OCI-LY7 (cell line): Measurements from ENCODE around the gene SPSB2. TPM values are rescaled to one million over a fixed set of nuclear protein-coding genes. Genes with fewer than 3 reads are reported as not detected.

Experiments
- BruUV-seq: library from RNA; stranded (reverse); fragments of 400-500 nt; replicated peaks from 2 replicates; lab custom pipeline; 2021; lab: Mats Ljungman, UMichigan
- CTCF ChIA-PET: fragments of 300-600 bp; sonication (Branson Sonifier 250); formaldehyde crosslinking; loops from one replicate; lab custom pipeline; 2022; ENCODE audit warnings: antibody characterized with exemption; ENCODE audit not compliant: unreplicated experiment; lab: Charles Lee
- POLR2A ChIA-PET: fragments of 300-600 bp; sonication (Branson Sonifier 250); formaldehyde crosslinking; loops from one replicate; lab custom pipeline; 2022; ENCODE audit warnings: antibody characterized with exemption; lab: Charles Lee
- DNase-seq: peaks from one replicate; pipeline ENCODE4 v3.0.0-alpha.2; 2015; ENCODE audit warnings: low spot score
- H2AFZ ChIP-seq: fragments of 200-600 bp; sonication (generic), shearing (Covaris generic); 2 replicates; pipeline ENCODE4 v1.6.1; 2014; ENCODE audit warnings: mild to moderate bottlenecking, antibody characterized with exemption, low read length, moderate library complexity
- H3K27ac ChIP-seq: fragments of 200-600 bp; sonication (generic); 2 replicates; pipeline ENCODE4 v1.5.1; 2014; ENCODE audit warnings: mixed run types, low read depth, mild to moderate bottlenecking, moderate library complexity, low read length, inconsistent platforms; ENCODE audit not compliant: poor library complexity, severe bottlenecking
- H3K36me3 ChIP-seq: fragments of 200-600 bp; sonication (generic); 2 replicates; pipeline ENCODE4 v1.6.1; 2014; ENCODE audit warnings: mild to moderate bottlenecking, antibody characterized with exemption, low read length, moderate library complexity, mixed read lengths; ENCODE audit not compliant: insufficient read depth
- H3K4me1 ChIP-seq: fragments of 200-600 bp; sonication (generic); 2 replicates; pipeline ENCODE4 v1.5.1; 2014; ENCODE audit warnings: mild to moderate bottlenecking, low read length; ENCODE audit not compliant: insufficient read depth, poor library complexity, severe bottlenecking
- H3K4me2 ChIP-seq: fragments of 200-600 bp; sonication (generic); 2 replicates; pipeline ENCODE4 v1.6.1; 2014; ENCODE audit warnings: mild to moderate bottlenecking, low read length
- H3K4me3 ChIP-seq: fragments of 200-600 bp; sonication (generic); 2 replicates; pipeline ENCODE4 v1.5.1; 2014; ENCODE audit warnings: mild to moderate bottlenecking, low read depth, low read length; ENCODE audit not compliant: poor library complexity, severe bottlenecking
- H3K79me2 ChIP-seq: fragments of 200-600 bp; sonication (generic); 2 replicates; pipeline ENCODE4 v1.6.1; 2016; ENCODE audit warnings: low read depth, mild to moderate bottlenecking, low read length, moderate library complexity, mixed read lengths; ENCODE audit not compliant: insufficient read depth
- H3K9me2 ChIP-seq: fragments of 200-600 bp; sonication (generic); 2 replicates; pipeline ENCODE4 v1.6.1; 2016; ENCODE audit warnings: mild to moderate bottlenecking, low read length, mixed read lengths; ENCODE audit not compliant: insufficient read depth
- H3K9me3 ChIP-seq: fragments of 200-600 bp; sonication (generic); 2 replicates; pipeline ENCODE4 v1.6.1; 2014; ENCODE audit warnings: mild to moderate bottlenecking, mixed run types, low read length, mixed read lengths
- H4K20me1 ChIP-seq: fragments of 200-600 bp; sonication (generic); 2 replicates; pipeline ENCODE4 v1.6.1; 2014; ENCODE audit warnings: mild to moderate bottlenecking, antibody characterized with exemption, low read length, moderate library complexity, mixed read lengths; ENCODE audit not compliant: insufficient read depth
- EZH2phosphoT487 ChIP-seq: fragments of 200-600 bp; sonication (generic); IDR thresholded peaks from 2 replicates; pipeline ENCODE4 v1.6.1; 2018; ENCODE audit warnings: low read depth, borderline replicate concordance, mild to moderate bottlenecking, mixed run types, antibody characterized with exemption, low read length, moderate library complexity, mixed read lengths
- intact Hi-C: fragments of 100-400 bp; cut with micrococcal nuclease; formaldehyde crosslinking; loops from one replicate; pipeline ENCODE4 v1.10.0; 2022; ENCODE audit not compliant: unreplicated experiment
- total RNA-seq, 2 experiments: library from RNA; depleted of rRNA in 1 of 2; stranded (reverse); fragments of >200 nt in 1 of 2; shearing (Covaris generic) in 1 of 2; gene quantifications; 2 replicates each; pipeline ENCODE4 v1.2.3, GENCODE V29; 2014 to 2022
- TF ChIP-seq, protein P1 (sequence below): fragments of 200-600 bp; sonication (generic); conservative IDR thresholded peaks from 2 replicates; pipeline ENCODE4 v1.5.1; 2014; ENCODE audit warnings: mild to moderate bottlenecking, antibody characterized with exemption, low read length, moderate library complexity, mixed read lengths

SPSB2 gene
- total RNA-seq, 2 experiments from 2014 or later: 8.3 to 8.5 TPM

GRCh38 chr12:6837370-6838060 lies 35.6 kb downstream of the SPSB2 start:
- CTCF ChIA-PET: no interaction called here
- Histone ChIP-seq H3K9me3 (no peaks in the 10 kb centered on the region), H3K9me2 (no peaks in the 10 kb centered on the region), H3K79me2 (no peaks in the 10 kb centered on the region), H3K27ac (no peak overlapping the region), H4K20me1 (no peaks in the 10 kb centered on the region), H3K36me3 (no peaks in the 10 kb centered on the region), H3K4me3 (no peak overlapping the region), H3K4me1 (peaks cover 42% of the 10 kb centered on the region), H2AFZ (no peak overlapping the region), H3K4me2 (no peak overlapping the region)
- POLR2A ChIA-PET: interaction anchor here (1.1 kb wide), 1 partner anchor 129 kb away, joined by 3 read pairs; no protein-coding TSS in a partner anchor
- BruUV-seq: no TSS peak
- intact Hi-C loops: no loop called here
- DNase-seq: no peak
- TF ChIP-seq, protein P1, sequence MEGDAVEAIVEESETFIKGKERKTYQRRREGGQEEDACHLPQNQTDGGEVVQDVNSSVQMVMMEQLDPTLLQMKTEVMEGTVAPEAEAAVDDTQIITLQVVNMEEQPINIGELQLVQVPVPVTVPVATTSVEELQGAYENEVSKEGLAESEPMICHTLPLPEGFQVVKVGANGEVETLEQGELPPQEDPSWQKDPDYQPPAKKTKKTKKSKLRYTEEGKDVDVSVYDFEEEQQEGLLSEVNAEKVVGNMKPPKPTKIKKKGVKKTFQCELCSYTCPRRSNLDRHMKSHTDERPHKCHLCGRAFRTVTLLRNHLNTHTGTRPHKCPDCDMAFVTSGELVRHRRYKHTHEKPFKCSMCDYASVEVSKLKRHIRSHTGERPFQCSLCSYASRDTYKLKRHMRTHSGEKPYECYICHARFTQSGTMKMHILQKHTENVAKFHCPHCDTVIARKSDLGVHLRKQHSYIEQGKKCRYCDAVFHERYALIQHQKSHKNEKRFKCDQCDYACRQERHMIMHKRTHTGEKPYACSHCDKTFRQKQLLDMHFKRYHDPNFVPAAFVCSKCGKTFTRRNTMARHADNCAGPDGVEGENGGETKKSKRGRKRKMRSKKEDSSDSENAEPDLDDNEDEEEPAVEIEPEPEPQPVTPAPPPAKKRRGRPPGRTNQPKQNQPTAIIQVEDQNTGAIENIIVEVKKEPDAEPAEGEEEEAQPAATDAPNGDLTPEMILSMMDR: no peak
- TF ChIP-seq EZH2phosphoT487: no peak

DNA sequence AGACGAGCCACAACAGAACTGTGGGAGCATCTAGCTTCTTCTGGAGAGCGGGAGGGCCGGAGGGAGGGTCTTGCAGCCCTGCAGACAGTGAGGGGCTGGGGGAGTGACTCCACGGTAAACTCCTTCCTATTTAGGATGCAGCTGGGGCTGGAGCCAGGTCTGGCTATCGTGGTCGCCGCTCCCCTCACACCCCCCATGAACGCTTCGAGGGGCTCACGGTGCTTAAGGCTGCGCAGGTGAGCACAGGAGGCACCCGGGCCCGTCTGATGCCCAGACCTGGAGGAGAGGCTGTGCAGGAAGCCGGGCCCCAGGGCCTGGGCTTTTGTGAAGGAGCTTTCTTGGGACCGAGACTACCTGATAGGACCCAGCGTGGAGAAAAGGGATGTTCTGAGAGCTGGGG lies 36.3 kb downstream of the SPSB2 start:
- DNase-seq: no peak
- no peaks in the 10 kb centered on the region for H3K9me2 ChIP-seq
- no peaks in the 10 kb centered on the region for H3K9me3 ChIP-seq
- peaks cover 41% of the 10 kb centered on the region for H3K4me1 ChIP-seq
- no peak overlapping the region for H3K4me2 ChIP-seq
- no peaks in the 10 kb centered on the region for H3K36me3 ChIP-seq
- no TSS peak for BruUV-seq
- no peak overlapping the region for H3K27ac ChIP-seq
- no peaks in the 10 kb centered on the region for H3K79me2 ChIP-seq
- H4K20me1 ChIP-seq: no peaks in the 10 kb centered on the region
- POLR2A ChIA-PET: interaction anchor here (1.1 kb wide), 1 partner anchor 128 kb away, joined by 3 read pairs; no protein-coding TSS in a partner anchor
- no peak for TF ChIP-seq EZH2phosphoT487
- TF ChIP-seq, protein P1: no peak
- H2AFZ ChIP-seq: no peak overlapping the region
- intact Hi-C loops: no loop called here
- CTCF ChIA-PET: no interaction called here
- no peak overlapping the region for H3K4me3 ChIP-seq

GRCh38 chr12:6834873-6835272 lies 38.2 kb downstream of the SPSB2 start:
- Histone ChIP-seq H3K27ac (no peak overlapping the region), H4K20me1 (no peaks in the 10 kb centered on the region), H3K36me3 (no peaks in the 10 kb centered on the region), H3K79me2 (no peaks in the 10 kb centered on the region), H3K4me2 (no peak overlapping the region), H3K4me3 (no peak overlapping the region), H2AFZ (no peak overlapping the region), H3K9me3 (no peaks in the 10 kb centered on the region), H3K4me1 (peaks cover 21% of the 10 kb centered on the region), H3K9me2 (no peaks in the 10 kb centered on the region)
- CTCF ChIA-PET: interaction anchor here (0.6 kb wide), 1 partner anchor 34 kb away, joined by 3 read pairs; no protein-coding TSS in a partner anchor
- no peak for DNase-seq
- TF ChIP-seq, protein P1: no peak
- TF ChIP-seq EZH2phosphoT487: no peak
- POLR2A ChIA-PET: interaction anchor here (0.6 to 2.0 kb wide), 5 partner anchors 18 to 304 kb away, joined by 3 to 7 read pairs (median 3); partner anchors contain the start of gene MLF2
- BruUV-seq: no TSS peak
- intact Hi-C loops: no loop called here
